Neural cell (in vitro differentiated cells): ENCODE results near the gene CRMP1. TPM values are rescaled to one million over a fixed set of nuclear protein-coding genes. Genes with fewer than 3 reads are reported as not detected.

ENCODE experiments used
- H2AFZ ChIP-seq: fragments of 200-600, 300-800 bp; sonication (generic), shearing (Covaris generic); 2 replicates; pipeline ENCODE4 v1.6.0; 2014; ENCODE audit warnings: low read depth, mild to moderate bottlenecking, antibody characterized with exemption, low read length, moderate library complexity
- H3F3A ChIP-seq: fragments of 200-600 bp; shearing (Covaris generic); 2 replicates; pipeline ENCODE4 v1.6.1; 2016; ENCODE audit warnings: mild to moderate bottlenecking, moderate library complexity, mixed read lengths, antibody characterized with exemption, low read length; ENCODE audit not compliant: insufficient read depth, poor library complexity, severe bottlenecking
- H3K27ac ChIP-seq: fragments of 200-600, 300-800 bp; sonication (generic), shearing (Covaris generic); 2 replicates; pipeline ENCODE4 v1.5.1; 2014; ENCODE audit warnings: mild to moderate bottlenecking, low read length, moderate library complexity
- H3K27me3 ChIP-seq: fragments of 300-800, 200-600 bp; sonication (generic), shearing (Covaris generic); 2 replicates; pipeline ENCODE4 v1.6.0; 2014; ENCODE audit warnings: mild to moderate bottlenecking, low read depth, low read length, moderate library complexity; ENCODE audit not compliant: insufficient read depth
- H3K36me3 ChIP-seq: fragments of 300-800, 200-600 bp; sonication (generic), shearing (Covaris generic); 2 replicates; pipeline ENCODE4 v1.5.1; 2014; ENCODE audit warnings: mild to moderate bottlenecking, antibody characterized with exemption, low read length, moderate library complexity; ENCODE audit not compliant: insufficient read depth
- H3K4me2 ChIP-seq: fragments of 300-800, 200-600 bp; sonication (generic), shearing (Covaris generic); 2 replicates; pipeline ENCODE4 v1.6.0; 2014; ENCODE audit warnings: mild to moderate bottlenecking, low read length
- H3K4me3 ChIP-seq: fragments of 300-800, 200-600 bp; sonication (generic), shearing (Covaris generic); 2 replicates; pipeline ENCODE4 v1.5.1; 2014; ENCODE audit warnings: mild to moderate bottlenecking, low read length, moderate library complexity
- H3K79me2 ChIP-seq: fragments of 200-600 bp; shearing (Covaris generic); replicated peaks from 2 replicates; pipeline ENCODE4 v1.6.0; 2014; ENCODE audit warnings: mild to moderate bottlenecking, low read length, moderate library complexity; ENCODE audit not compliant: insufficient read depth
- H3K9ac ChIP-seq: fragments of 300-800, 200-600 bp; sonication (generic), shearing (Covaris generic); 2 replicates; pipeline ENCODE4 v1.6.1; 2016; ENCODE audit warnings: mild to moderate bottlenecking, low read length, mixed read lengths
- H3K9me2 ChIP-seq: fragments of 200-600 bp; shearing (Covaris generic); 2 replicates; pipeline ENCODE4 v1.6.1; 2016; ENCODE audit warnings: mild to moderate bottlenecking, low read length, mixed read lengths; ENCODE audit not compliant: insufficient read depth
- H3K9me3 ChIP-seq: fragments of 200-600, 300-800 bp; sonication (generic), shearing (Covaris generic); 2 replicates; pipeline ENCODE4 v1.6.1; 2016; ENCODE audit warnings: mild to moderate bottlenecking, mixed run types, low read length, moderate library complexity, mixed read lengths
- H4K20me1 ChIP-seq: fragments of 200-600 bp; shearing (Covaris generic); 2 replicates; pipeline ENCODE4 v1.6.1; 2016; ENCODE audit warnings: mild to moderate bottlenecking, mixed run types; ENCODE audit not compliant: insufficient read depth
- EP300 ChIP-seq: fragments of 450-650 bp; conservative IDR thresholded peaks from 2 replicates; pipeline ENCODE4 v1.6.1; 2014; ENCODE audit warnings: antibody characterized with exemption, mild to moderate bottlenecking, moderate library complexity; ENCODE audit not compliant: poor library complexity, severe bottlenecking
- EZH2 ChIP-seq: fragments of 200-600, 300-800 bp; shearing (Covaris generic), sonication (generic); IDR thresholded peaks from 2 replicates; pipeline ENCODE4 v1.6.1; 2014; ENCODE audit warnings: antibody characterized with exemption, low read length, borderline replicate concordance, mild to moderate bottlenecking; ENCODE audit not compliant: insufficient read depth, poor library complexity, severe bottlenecking
- MXI1 ChIP-seq: fragments of 450-650 bp; conservative IDR thresholded peaks from 2 replicates; pipeline ENCODE4 v1.6.1; 2014; ENCODE audit warnings: antibody characterized with exemption, mild to moderate bottlenecking; ENCODE audit not compliant: poor library complexity, severe bottlenecking
- POLR2AphosphoS5 ChIP-seq: IDR thresholded peaks from 2 replicates; pipeline ENCODE4 v1.6.1; 2012
- RAD21 ChIP-seq: fragments of 450-650 bp; conservative IDR thresholded peaks from 2 replicates; pipeline ENCODE4 v1.6.1; 2014; ENCODE audit warnings: antibody characterized with exemption, mild to moderate bottlenecking, moderate library complexity
- REST ChIP-seq: IDR thresholded peaks from 2 replicates; pipeline ENCODE4 v1.6.1; 2012; ENCODE audit warnings: borderline replicate concordance
- SMC3 ChIP-seq: fragments of 450-650 bp; conservative IDR thresholded peaks from 2 replicates; pipeline ENCODE4 v1.6.1; 2014; ENCODE audit warnings: antibody characterized with exemption, mild to moderate bottlenecking, moderate library complexity; ENCODE audit not compliant: poor library complexity
- TAF1 ChIP-seq: IDR thresholded peaks from 2 replicates; pipeline ENCODE4 v1.6.1; 2012; ENCODE audit warnings: low read depth
- polyA plus RNA-seq: library from polyadenylated mRNA; depleted of rRNA; stranded (reverse); fragments of >200 nt; gene quantifications from 2 replicates; pipeline ENCODE4 v1.2.3, GENCODE V29; 2014
- TF ChIP-seq, protein P1 (sequence below): fragments of 450-650 bp; IDR thresholded peaks from 2 replicates; pipeline ENCODE4 v1.5.1; 2014; ENCODE audit warnings: antibody characterized with exemption, mild to moderate bottlenecking, moderate library complexity; ENCODE audit not compliant: poor library complexity, severe bottlenecking

CRMP1 gene
- polyA plus RNA-seq, 1 donor from 2014 or later = 642 TPM

- peak overlapping the region; percentile 97 for H3K9ac ChIP-seq
- peak overlapping the region; percentile 46 for H2AFZ ChIP-seq
- H3F3A ChIP-seq = no peaks in the 10 kb centered on the region
- H3K36me3 ChIP-seq = no peaks in the 10 kb centered on the region
- H3K27me3 ChIP-seq = no peaks in the 10 kb centered on the region
- H4K20me1 ChIP-seq = peaks cover 8% of the 10 kb centered on the region
- no peaks in the 10 kb centered on the region for H3K9me3 ChIP-seq
- H3K79me2 ChIP-seq = peaks cover 67% of the 10 kb centered on the region
- H3K9me2 ChIP-seq = no peaks in the 10 kb centered on the region
- H3K27ac ChIP-seq = peak overlapping the region; percentile 95
- peak overlapping the region; percentile 98 for H3K4me2 ChIP-seq
- H3K4me3 ChIP-seq = peak overlapping the region; percentile 87
- TF ChIP-seq EP300 = peak; percentile 40
- TF ChIP-seq EZH2 = no peak
- peak; percentile 94 for TF ChIP-seq MXI1
- TF ChIP-seq TAF1 = peak; percentile 67
- peak; percentile 76 for TF ChIP-seq REST
- TF ChIP-seq SMC3 = no peak
- TF ChIP-seq, protein P1, sequence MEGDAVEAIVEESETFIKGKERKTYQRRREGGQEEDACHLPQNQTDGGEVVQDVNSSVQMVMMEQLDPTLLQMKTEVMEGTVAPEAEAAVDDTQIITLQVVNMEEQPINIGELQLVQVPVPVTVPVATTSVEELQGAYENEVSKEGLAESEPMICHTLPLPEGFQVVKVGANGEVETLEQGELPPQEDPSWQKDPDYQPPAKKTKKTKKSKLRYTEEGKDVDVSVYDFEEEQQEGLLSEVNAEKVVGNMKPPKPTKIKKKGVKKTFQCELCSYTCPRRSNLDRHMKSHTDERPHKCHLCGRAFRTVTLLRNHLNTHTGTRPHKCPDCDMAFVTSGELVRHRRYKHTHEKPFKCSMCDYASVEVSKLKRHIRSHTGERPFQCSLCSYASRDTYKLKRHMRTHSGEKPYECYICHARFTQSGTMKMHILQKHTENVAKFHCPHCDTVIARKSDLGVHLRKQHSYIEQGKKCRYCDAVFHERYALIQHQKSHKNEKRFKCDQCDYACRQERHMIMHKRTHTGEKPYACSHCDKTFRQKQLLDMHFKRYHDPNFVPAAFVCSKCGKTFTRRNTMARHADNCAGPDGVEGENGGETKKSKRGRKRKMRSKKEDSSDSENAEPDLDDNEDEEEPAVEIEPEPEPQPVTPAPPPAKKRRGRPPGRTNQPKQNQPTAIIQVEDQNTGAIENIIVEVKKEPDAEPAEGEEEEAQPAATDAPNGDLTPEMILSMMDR = no peak
- TF ChIP-seq POLR2AphosphoS5 = peak; percentile 82
- peak; percentile 6 for TF ChIP-seq RAD21
Observed at GRCh38 chr4:5890063-5890727, 2.7 kb downstream of the CRMP1 start.

GRCh38 chr4:5889002-5889696 is 3.7 kb downstream of the CRMP1 start:
- H3F3A ChIP-seq = no peaks in the 10 kb centered on the region
- H3K36me3 ChIP-seq = no peaks in the 10 kb centered on the region
- no peaks in the 10 kb centered on the region for H3K9me2 ChIP-seq
- H3K27me3 ChIP-seq = no peaks in the 10 kb centered on the region
- H3K9ac ChIP-seq = peak overlapping the region; percentile 97
- H3K9me3 ChIP-seq = no peaks in the 10 kb centered on the region
- peak overlapping the region; percentile 87 for H3K4me3 ChIP-seq
- no peak for TF ChIP-seq MXI1
- TF ChIP-seq POLR2AphosphoS5 = no peak
- TF ChIP-seq REST = no peak
- TF ChIP-seq EZH2 = no peak
- TF ChIP-seq, protein P1 = no peak
- TF ChIP-seq EP300 = no peak
- TF ChIP-seq RAD21 = no peak
- no peak for TF ChIP-seq SMC3
- TF ChIP-seq TAF1 = no peak
- H2AFZ ChIP-seq = peak overlapping the region; percentile 27
- peaks cover 77% of the 10 kb centered on the region for H3K79me2 ChIP-seq
- peaks cover 14% of the 10 kb centered on the region for H4K20me1 ChIP-seq
- H3K27ac ChIP-seq = peak overlapping the region; percentile 95
- H3K4me2 ChIP-seq = peak overlapping the region; percentile 98
